Thymus (tissue), 11 donors: ENCODE measurements around the gene ARCN1. TPM values are rescaled to one million over a fixed set of nuclear protein-coding genes. Genes with fewer than 3 reads are reported as not detected.

Experiments
- DNase-seq, 9 donors: peaks; one replicate each; pipeline ENCODE4 v3.0.0-alpha.2; 2013; ENCODE audit warnings: low spot score in 9 of 9, low read depth in 6 of 9, missing footprints in 1 of 9
- H3K27ac ChIP-seq, 2 donors: one replicate each; pipeline ENCODE4 v1.5.1; 2013; ENCODE audit warnings: control low read depth in 1 of 2, low read depth in 1 of 2, low read length in 1 of 2, mild to moderate bottlenecking in 1 of 2, moderate library complexity in 1 of 2
- H3K27me3 ChIP-seq, 2 donors: one replicate each; pipeline ENCODE4 v1.5.1; 2013; ENCODE audit warnings: low read length in 1 of 2; ENCODE audit not compliant: control insufficient read depth in 2 of 2, insufficient read depth in 1 of 2
- H3K36me3 ChIP-seq, 2 donors: one replicate each; pipeline ENCODE4 v1.5.1; 2013; ENCODE audit warnings: low read length in 1 of 2, mild to moderate bottlenecking in 1 of 2, moderate library complexity in 1 of 2; ENCODE audit not compliant: control insufficient read depth in 2 of 2, insufficient read depth in 2 of 2
- H3K4me1 ChIP-seq, 2 donors: one replicate each; pipeline ENCODE4 v1.5.1; 2013; ENCODE audit warnings: low read length in 2 of 2; ENCODE audit not compliant: control insufficient read depth in 2 of 2, insufficient read depth in 2 of 2
- H3K4me3 ChIP-seq, 2 donors: one replicate each; pipeline ENCODE4 v1.5.1; 2013; ENCODE audit warnings: low read length in 2 of 2, control low read depth in 1 of 2, mild to moderate bottlenecking in 1 of 2
- H3K9me3 ChIP-seq, 2 donors: one replicate each; pipeline ENCODE4 v1.5.1; 2013; ENCODE audit warnings: low read length in 1 of 2, mild to moderate bottlenecking in 1 of 2; ENCODE audit not compliant: control insufficient read depth in 2 of 2, insufficient read depth in 1 of 2
- WGBS: extraction: QIAGEN DNeasy Blood & Tissue Kit; methylation state at CpG from one replicate; pipeline ENCODE4 v1.1.7; 2013; 5-methylcytosine and 5-hydroxymethylcytosine counted together
- polyA plus RNA-seq: library from polyadenylated mRNA; stranded (reverse); fragments of 200-250 nt; gene quantifications from one replicate; pipeline ENCODE4 v1.2.3, GENCODE V29; 2013
- total RNA-seq: library from RNA; stranded (reverse); fragments of 120-200 nt; gene quantifications from one replicate; pipeline ENCODE4 v1.2.4, GENCODE V29; 2013
- donor health status: healthy.

The ARCN1 gene
- total and polyA plus RNA-seq, 2 donors, result 61.4 to 75.9 TPM

DNA sequence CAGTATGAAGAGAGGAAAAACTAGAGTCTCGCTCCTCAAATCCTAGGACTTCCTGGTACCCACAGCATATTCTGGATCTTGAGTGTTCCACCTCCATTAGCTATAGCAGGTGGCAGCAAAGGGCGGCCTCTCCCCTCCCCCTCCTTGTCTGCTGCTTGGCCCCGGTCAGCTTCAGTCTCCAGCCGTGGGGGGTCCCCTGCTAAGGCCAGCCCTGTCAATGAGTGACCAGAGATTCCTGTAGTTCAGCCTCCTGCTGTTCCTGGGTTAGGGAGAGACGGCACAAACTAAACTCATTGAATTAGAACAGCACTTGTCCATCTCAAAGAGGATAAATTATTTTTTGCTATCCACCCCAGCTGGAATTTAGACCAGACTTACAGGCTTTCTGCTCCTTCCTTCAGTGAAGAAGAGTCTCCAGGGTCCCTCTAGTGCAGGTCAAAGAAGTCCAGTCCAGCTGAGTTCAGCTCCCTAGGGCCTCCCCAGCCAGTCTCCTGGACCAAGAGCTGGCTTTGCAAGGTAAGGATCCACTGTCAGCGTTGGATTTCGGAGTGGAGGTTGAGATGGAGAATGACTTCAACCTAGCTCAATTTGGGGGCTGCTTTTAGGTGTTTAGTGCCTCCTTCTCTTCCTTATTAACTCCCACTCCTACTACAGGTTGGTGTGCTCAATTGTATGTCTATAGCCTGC lies 34.1 kb downstream of the ARCN1 start:
- peaks cover 0 to 4% of the 10 kb centered on the region in 2 donors for H3K9me3 ChIP-seq
- H3K36me3 ChIP-seq, result peaks cover 14 to 18% of the 10 kb centered on the region in 2 donors
- peaks cover 38 to 60% of the 10 kb centered on the region in 2 donors for H3K27me3 ChIP-seq
- WGBS, result 96% methylated on average over 7 of the region's 7 CpGs
- peak overlapping the region in 1 of 2 donors; percentile 33 for H3K27ac ChIP-seq
- no peak for DNase-seq
- peaks cover 26 to 38% of the 10 kb centered on the region in 2 donors for H3K4me1 ChIP-seq
- no peak overlapping the region for H3K4me3 ChIP-seq

DNA sequence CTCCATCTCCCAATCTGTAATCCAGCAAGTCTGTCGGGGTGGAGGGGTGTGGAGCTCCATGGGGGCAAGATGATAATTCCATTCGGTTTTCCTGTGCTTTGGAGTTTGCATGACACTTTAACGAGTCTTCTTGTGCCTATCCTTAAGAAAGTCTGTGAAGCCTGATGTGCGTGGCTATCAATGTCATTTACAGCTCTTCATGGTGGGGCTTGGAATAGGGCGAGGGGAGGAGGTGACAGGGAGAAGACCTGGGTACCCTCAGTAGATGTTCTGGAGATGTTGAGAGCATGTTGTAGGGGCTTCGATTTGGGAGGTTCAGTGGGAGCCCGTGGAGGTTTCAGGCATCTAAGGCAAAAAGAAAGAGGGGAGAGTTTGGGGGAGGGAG lies 34.6 kb downstream of the ARCN1 start:
- Histone ChIP-seq H3K4me3 (no peak overlapping the region), H3K27me3 (peaks cover 39 to 65% of the 10 kb centered on the region in 2 donors), H3K9me3 (peaks cover 0 to 4% of the 10 kb centered on the region in 2 donors), H3K36me3 (peaks cover 12 to 13% of the 10 kb centered on the region in 2 donors), H3K4me1 (peaks cover 26 to 38% of the 10 kb centered on the region in 2 donors), H3K27ac (no peak overlapping the region)
- WGBS, result 90% methylated on average over 7 of the region's 7 CpGs
- DNase-seq, result no peak

DNA sequence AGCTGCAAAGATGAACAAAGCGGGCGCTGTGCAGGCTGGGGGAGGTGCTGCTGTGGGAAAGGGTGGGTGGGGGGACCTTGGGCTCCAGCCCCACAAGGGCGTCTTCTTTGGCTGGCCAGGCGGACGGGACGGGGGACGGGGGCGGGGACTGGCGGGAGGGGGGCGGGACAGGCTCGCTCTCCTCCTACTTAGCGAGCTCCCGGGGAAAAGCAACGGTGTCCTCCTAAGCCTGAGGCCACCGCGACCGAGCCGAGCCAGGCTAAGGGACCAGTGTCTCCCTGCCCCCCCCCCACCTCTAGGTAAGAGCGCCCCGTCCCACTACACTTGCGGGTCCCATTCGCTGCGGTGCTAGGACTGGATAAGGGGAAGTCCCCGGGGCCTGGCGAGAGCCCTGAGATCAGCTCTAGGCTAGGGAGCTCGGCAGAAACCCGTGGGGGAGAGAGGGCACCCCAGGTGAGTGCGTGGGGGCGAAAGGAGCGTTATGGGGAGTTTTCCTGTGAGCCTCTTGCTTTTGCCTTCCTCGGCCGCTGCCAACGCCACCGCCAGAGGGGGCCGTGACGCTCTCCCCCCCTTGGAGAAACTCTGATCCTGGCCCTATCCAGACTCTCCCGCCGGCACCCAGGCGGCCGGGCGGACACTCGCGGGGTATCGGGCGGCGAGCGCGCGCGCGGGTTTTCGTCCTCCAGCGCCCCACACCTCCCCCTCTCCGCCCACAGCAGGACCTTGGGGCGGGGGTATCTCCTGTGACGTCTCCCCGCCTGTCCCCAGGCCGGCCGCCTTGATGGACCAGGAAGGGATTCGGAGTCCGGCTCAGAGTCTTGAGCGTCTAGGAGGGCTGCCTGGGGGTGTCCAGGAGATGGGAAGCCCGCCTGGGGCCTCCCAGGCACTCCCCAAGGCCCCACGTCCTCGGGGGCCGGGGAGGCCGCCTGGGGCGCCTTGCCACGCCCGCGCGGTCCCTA lies 35.5 kb downstream of the ARCN1 start, which contains the start of gene PHLDB1:
Gene PHLDB1 (plus strand): TSS at position 215 of the 959 bp plus-strand sequence. CDS start 6,222 bp downstream, outside the sequence.
- peaks cover 0 to 4% of the 10 kb centered on the region in 2 donors for H3K9me3 ChIP-seq
- peak within 1 kb of the TSS in 1 of 2 donors; percentile 33 for H3K27ac ChIP-seq
- H3K27me3 ChIP-seq, result peaks cover 39 to 73% of the 10 kb centered on the region in 2 donors
- 2% methylated on average over 72 of the region's 72 CpGs for WGBS
- peaks cover 6% of the 10 kb centered on the region in 2 donors for H3K36me3 ChIP-seq
- H3K4me3 ChIP-seq, result peak within 1 kb of the TSS; percentile 30 to 46
- peak in 1 of 9 donors; percentile 37 for DNase-seq
- peaks cover 26 to 40% of the 10 kb centered on the region in 2 donors for H3K4me1 ChIP-seq

DNA sequence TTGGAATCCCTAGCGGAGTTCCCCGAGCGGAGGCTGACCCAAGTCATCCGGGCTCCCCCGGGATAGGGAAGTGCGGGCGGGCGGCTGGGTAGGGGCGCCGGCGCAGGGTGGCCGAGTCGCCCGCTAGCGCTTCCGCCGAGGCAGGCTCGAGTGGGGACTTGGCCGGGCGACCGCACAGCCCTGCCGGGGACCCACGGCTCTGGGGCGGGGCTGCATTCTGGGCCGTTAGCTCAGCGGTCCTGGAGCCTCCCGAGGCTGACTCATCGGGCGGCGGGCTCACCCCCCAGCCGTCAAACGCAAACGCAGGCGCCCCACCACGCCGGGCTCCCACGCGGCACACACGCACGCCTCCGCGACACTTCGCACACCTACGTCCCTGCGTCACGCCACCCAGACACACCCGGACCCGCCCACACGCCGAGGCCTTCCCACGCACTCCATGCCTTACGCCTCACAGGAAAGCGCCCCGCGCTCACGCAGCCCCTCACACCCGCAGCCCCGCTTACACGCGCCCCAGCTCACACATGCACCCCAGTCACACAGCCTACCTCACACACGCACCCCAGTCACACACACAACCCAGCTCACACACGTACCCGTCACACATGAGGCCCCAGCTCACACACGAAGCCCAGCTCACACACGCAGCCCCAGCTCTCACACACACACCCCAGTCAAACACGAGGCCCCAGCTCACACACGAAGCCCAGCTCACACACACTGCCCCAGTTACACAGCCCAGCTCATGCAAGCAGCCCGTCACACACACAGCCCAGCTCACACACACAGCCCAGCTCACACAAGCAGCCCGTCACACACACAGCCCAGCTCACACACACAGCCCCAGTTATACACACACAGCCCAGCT lies 36.4 kb downstream of the ARCN1 start:
- no peaks in the 10 kb centered on the region for H3K36me3 ChIP-seq
- DNase-seq, result peak in 1 of 9 donors; percentile 49
- WGBS, result 17% methylated on average over 69 of the region's 69 CpGs
- peaks cover 26 to 41% of the 10 kb centered on the region in 2 donors for H3K4me1 ChIP-seq
- peak overlapping the region; percentile 30 to 46 for H3K4me3 ChIP-seq
- H3K27ac ChIP-seq, result no peak overlapping the region
- peaks cover 39 to 83% of the 10 kb centered on the region in 2 donors for H3K27me3 ChIP-seq
- peaks cover 0 to 4% of the 10 kb centered on the region in 2 donors for H3K9me3 ChIP-seq

DNA sequence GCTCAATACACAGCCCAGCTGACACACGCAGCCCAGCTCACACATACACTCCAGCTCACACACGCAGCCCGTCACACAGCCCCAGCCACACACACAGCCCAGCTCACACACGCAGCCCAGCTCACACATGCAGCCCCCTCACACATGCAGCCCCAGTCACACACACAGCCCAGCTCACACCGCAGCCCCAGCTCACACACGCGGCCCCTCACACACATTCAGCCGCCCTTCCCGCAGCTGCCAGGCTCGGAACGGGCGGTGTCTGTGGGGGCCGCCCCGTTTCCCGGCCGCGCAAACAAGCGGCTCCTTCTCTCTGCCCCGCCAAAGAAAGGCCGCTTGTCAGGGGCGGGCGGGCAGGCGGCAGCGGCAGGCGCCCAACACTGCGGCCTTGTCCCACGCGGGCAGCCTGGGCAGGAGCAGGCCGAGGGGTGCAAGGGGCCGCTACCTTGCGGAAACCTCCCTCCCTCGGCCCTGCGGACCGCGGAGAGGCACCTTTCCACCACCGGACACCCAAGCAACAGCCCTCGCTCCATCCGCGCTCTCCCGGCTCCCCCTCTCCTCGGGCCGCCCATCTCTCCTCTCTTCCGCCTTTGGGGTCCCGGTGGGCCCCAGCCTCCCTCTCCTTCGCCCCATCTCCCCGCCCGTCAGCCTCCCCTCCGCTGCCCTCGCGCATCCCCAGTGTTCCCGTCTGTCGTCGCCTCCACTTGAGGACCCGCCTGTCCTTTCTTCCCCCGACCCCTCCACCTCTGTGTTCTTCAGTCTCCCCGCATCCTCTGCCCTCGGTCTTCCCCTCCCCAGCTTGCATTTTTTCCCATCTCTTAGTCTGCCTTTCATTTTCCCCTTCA lies 37.4 kb downstream of the ARCN1 start:
- peaks cover 26 to 41% of the 10 kb centered on the region in 2 donors for H3K4me1 ChIP-seq
- peak overlapping the region in 1 of 2 donors; percentile 46 for H3K4me3 ChIP-seq
- 11% methylated on average over 57 of the region's 57 CpGs for WGBS
- H3K27me3 ChIP-seq, result peaks cover 39 to 93% of the 10 kb centered on the region in 2 donors
- peak in 1 of 9 donors; percentile 38 for DNase-seq
- H3K36me3 ChIP-seq, result no peaks in the 10 kb centered on the region
- peaks cover 0 to 4% of the 10 kb centered on the region in 2 donors for H3K9me3 ChIP-seq
- no peak overlapping the region for H3K27ac ChIP-seq

DNA sequence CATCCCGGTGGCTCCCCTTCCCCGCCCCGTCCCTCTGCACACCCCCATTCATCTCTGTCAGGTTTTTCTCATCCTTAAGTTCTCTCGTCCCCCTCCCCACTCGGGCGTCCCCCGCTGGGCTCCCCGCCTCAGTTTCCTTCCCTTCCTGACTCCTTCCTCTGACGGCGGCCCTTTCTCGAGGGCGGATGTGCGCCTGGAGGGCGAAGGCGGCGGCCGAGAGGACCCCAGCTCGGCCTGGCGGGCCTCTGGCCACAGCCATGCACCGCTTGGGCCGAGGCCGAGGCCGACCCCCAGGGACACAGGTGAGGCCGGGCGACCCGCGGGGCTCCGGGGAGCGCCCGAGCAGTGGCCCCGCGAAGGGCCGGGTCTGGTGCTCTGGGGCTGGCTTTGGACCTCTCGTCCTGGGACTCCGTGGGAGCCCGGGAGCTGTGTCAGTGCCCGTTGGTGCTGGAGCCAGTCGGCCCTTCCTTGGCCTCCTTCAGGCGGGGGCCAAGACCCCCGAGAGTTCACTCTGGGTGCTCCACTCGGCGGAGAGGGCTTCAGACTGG lies 38.1 kb downstream of the ARCN1 start:
- Histone ChIP-seq H3K4me3 (peak overlapping the region in 1 of 2 donors; percentile 46), H3K9me3 (peaks cover 0 to 4% of the 10 kb centered on the region in 2 donors), H3K4me1 (peaks cover 26 to 41% of the 10 kb centered on the region in 2 donors), H3K27me3 (peaks cover 39 to 94% of the 10 kb centered on the region in 2 donors), H3K36me3 (no peaks in the 10 kb centered on the region), H3K27ac (no peak overlapping the region)
- 3% methylated on average over 42 of the region's 42 CpGs for WGBS
- DNase-seq, result no peak

DNA sequence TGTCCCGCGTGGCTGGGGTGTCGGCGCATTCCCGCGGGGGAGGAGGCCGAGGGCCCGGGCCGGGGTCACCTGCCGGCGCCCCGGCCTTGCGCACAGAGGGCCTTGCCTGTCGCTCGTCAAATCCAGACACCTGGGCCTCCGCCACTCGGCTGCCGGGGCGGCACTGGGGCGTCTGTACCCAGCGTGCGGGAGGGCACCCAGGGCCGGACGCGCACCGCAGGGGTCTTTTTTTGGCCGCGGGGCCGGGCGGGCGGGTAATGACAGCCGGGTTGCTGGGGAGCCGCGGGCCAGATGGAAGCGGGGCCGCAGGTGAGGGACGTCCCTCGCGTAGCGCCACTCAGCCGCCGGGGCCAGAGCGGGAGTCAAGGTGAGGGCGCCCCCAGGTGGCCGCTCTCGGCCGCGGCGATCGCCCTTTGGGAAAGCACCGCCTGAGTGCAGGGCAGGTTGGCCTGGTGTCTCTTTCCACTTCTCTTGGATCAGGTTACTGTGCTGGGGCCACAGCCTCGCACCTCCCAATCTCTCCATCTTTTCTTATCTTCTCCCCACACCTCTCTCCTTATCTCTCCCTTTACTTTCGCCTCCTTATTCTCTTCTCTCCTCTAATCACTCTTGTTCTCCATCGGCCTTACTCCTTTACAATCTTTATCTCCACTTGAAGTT lies 38.7 kb downstream of the ARCN1 start:
- Histone ChIP-seq H3K4me1 (peaks cover 26 to 41% of the 10 kb centered on the region in 2 donors), H3K27ac (no peak overlapping the region), H3K27me3 (peaks cover 39 to 88% of the 10 kb centered on the region in 2 donors), H3K4me3 (peak overlapping the region in 1 of 2 donors; percentile 46), H3K36me3 (no peaks in the 10 kb centered on the region), H3K9me3 (peaks cover 0 to 4% of the 10 kb centered on the region in 2 donors)
- DNase-seq, result peak in 6 of 9 donors; percentile 43 to 77 (median 52)
- 5% methylated on average over 54 of the region's 54 CpGs for WGBS
